ENCODE data around the gene METTL27.

- no peak for TF ChIP-seq CTCF (IDR thresholded peaks at IDR 0.05 in 8 of 11, conservative IDR thresholded peaks at IDR 0.05 in 3 of 11)
- no peak for TF ChIP-seq POLR2A (IDR thresholded peaks at IDR 0.05)
- TF ChIP-seq POLR2AphosphoS5 (IDR thresholded peaks at IDR 0.05): no peak
Measured at GRCh38 chr7:73851410-73852338, 9.4 kb upstream of the METTL27 start.

Data from spleen (tissue), 7 donors.